ENCODE results near the gene DHX9. TPM values are rescaled to one million over a fixed set of nuclear protein-coding genes. Genes with fewer than 3 reads are reported as not detected.
"Not testable (repeated sequence)": the region's sequence is repeated elsewhere in the genome, so short reads cannot be mapped to it uniquely, and the experiment has no call there.

The DHX9 gene
- polyA plus RNA-seq, 4 donors, result 258 to 281 (median 271) TPM

DNA sequence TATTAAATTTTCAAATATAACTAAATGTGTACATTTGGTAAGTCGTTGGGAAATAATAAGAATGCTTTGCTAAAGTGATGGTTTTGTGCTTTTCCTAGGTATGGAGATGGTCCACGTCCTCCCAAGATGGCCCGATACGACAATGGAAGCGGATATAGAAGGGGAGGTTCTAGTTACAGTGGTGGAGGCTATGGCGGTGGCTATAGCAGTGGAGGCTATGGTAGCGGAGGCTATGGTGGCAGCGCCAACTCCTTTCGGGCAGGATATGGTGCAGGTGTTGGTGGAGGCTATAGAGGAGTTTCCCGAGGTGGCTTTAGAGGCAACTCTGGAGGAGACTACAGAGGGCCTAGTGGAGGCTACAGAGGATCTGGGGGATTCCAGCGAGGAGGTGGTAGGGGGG is 47.8 kb downstream of the DHX9 start:
- no peak for DNase-seq (ENCODE audit: low read depth in 4 of 4, low spot score in 3 of 4)

GRCh38 chr1:182888736-182889531 is 49.8 kb downstream of the DHX9 start:
- DNase-seq (ENCODE audit: low read depth in 4 of 4, low spot score in 3 of 4), result no peak

GRCh38 chr1:182889997-182890396 is 50.9 kb downstream of the DHX9 start:
- no peak for DNase-seq (ENCODE audit: low read depth in 4 of 4, low spot score in 3 of 4)

DNA sequence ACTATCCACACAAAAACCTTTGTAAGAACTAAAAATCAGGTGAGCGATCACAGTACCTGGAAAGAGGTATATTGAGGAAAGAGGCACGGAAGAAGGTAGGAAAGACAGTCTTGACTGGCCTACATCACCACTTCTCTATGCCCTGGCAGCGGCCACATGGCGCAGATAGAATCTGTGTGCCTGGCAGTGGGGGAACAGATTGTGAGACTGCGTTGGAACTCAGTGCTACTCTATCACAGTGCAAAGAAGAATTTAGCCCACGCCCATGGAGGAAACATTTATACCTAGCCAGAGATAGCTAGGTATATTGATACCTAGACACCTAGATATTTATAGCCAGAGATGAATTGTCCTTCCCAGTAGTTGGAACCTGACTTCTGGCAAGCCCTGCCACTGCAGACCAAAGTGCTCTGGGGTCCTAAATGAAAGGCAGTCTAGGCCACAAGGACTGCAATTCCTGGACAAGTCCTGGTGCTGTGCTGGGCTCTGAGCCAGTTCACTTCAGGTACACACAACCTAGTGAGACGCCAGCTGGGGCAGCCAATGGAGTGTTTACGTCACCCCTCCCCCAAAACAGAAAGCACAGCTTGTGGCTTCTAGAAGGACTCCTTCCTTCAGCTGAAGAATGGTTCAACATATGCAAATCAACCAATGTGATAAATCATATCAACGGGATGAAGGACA is 51.9 kb downstream of the DHX9 start:
- no peak for DNase-seq (ENCODE audit: low read depth in 4 of 4, low spot score in 3 of 4)

DNA sequence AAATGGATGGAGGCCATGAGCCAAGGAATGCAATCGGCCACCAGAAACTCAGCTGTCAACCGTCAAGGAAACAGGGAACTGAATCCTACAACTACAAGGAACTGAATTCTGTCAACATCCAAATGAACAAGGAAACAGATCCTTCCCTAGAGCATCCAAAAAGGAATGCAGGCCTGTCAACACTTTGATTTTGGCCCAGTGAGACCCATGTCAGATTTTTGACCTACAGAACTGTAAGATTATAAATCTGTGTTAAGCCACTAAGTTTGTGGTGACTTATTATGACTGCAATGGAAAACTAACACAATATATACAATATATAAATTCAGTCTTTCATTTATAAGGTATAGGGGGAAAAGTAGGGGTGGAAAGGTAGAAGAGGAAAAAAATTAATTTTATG is 58.5 kb downstream of the DHX9 start:
- DNase-seq (ENCODE audit: low read depth in 4 of 4, low spot score in 3 of 4), result no peak

GRCh38 chr1:182901946-182902345 is 62.8 kb downstream of the DHX9 start:
- not testable (repeated sequence) for DNase-seq (ENCODE audit: low read depth in 4 of 4, low spot score in 3 of 4)

GRCh38 chr1:182905321-182905720 is 66.2 kb downstream of the DHX9 start:
- no peak for DNase-seq (ENCODE audit: low read depth in 4 of 4, low spot score in 3 of 4)

DNA sequence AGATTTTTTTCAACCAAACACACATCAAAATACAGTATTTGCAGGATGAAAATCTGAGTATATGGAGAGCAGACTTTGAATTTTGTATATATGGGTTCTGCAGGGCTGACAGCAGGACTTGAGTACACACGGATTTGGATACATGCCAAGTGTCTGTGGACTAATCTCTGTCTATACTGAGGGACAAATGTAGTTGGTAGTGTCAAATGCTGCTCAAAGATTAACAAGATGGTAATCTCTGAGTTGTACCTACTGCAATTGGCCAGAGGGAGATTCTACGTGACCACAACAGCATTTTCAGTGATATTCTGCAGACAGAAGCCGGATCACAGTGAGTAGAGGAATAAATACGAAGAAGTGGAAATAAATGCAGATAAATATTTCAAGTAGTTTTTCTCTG is 70.4 kb downstream of the DHX9 start:
- DNase-seq (ENCODE audit: low read depth in 4 of 4, low spot score in 3 of 4), result no peak

DNA sequence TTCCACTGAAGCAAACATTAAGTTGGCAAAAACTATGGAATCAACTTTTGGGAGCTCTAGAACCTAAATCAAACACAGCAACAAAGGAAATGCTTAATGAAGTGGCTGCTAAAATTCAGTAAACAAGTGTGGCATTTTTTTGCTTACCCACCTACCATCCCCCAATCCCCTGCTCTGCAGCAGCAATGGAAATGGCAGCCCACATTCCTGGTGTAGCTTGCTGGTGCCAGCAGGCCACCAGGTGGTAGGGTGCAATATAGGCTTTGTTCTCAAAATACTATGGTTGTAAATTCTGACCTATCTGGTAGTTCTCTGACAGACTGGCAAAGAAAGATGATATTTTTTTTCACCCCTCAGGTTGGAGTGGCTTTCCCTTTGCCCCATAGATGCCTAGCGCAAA is 71.0 kb downstream of the DHX9 start:
- DNase-seq (ENCODE audit: low read depth in 4 of 4, low spot score in 3 of 4), result no peak

- DNase-seq (ENCODE audit: low read depth in 4 of 4, low spot score in 3 of 4), result no peak
These were observed 74.3 kb downstream of the DHX9 start for GRCh38 chr1:182913401-182913800.

- no peak for DNase-seq (ENCODE audit: low read depth in 4 of 4, low spot score in 3 of 4)
These were observed 78.2 kb downstream of the DHX9 start for GRCh38 chr1:182917378-182917777.

GRCh38 chr1:182925661-182926060 is 86.5 kb downstream of the DHX9 start:
- DNase-seq (ENCODE audit: low read depth in 4 of 4, low spot score in 3 of 4), result no peak

DNA sequence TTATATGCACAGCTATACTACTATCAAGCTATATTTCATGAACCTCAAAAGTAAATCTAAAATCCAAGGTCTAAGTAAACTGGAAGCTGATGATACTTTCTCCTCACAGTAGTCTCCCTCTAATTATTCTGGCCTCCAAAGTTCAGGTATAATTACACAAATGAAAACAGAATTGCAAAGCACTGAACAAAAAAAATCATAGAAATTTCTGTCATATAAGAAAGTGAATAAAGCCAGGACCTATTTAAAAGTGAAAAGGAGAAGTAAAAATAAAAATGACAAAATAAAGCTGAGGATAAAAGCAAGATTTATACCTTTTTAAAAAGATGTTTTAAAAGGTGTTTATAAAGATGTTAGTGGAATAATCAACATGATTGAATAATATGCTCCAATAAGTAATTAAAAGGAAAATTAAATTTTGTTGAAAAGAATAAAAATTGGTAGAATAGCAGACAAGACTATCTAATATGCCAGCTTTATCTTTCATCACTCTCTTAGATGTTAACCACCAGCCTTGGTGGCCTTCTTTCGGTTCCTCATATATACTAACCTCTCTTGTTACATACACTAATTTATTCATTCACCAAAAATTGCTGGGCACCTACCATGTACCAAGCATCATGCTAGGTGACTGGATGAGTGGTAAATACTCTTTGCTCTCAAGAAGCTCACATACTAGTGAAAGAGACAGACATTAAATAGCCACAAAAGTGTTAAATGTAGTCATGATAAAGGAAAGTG is 88.7 kb downstream of the DHX9 start:
- no peak for DNase-seq (ENCODE audit: low read depth in 4 of 4, low spot score in 3 of 4)

DNA sequence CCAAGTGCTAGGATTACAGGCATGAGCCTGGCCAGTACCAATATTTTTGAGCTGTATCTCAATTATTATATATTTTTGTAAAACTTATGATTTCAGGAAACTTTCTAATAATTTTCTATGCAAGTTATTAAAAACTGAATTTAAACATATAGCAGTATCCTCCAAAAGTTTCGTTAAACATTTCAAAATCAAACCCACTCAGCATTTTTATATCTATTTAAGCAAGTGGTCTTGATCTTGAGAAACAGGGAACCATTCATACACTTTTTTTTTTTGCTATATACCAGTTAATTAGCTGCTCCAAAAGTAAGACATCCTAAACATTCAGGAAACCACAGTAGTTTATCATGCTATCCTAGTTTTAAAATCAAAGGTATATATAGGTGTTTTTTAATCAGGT is 91.8 kb downstream of the DHX9 start:
- DNase-seq (ENCODE audit: low read depth in 4 of 4, low spot score in 3 of 4), result no peak

DNA sequence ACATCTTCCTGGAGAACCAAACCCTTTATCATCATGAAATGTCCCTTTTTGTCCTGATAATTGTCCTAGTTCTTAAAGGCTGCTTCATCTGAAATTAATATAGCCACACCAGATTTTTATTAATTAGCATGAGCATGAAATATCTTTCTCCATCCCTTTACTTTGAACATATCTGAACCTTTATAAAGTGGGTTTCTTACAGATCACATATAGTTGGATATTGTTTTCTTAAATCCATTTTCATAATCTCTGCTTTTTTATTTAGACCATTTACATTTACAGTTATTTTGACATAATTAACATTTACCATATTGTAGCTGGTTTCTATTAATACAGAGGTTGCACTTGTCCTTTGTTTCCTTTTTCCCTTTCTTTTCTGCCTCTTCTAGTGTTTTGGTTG is 96.6 kb downstream of the DHX9 start:
- no peak for DNase-seq (ENCODE audit: low read depth in 4 of 4, low spot score in 3 of 4)

Other genes starting within 250 kb of the DHX9 start
- gene RGS16, start 235.0 kb upstream of the DHX9 start, polyA plus RNA-seq (ENCODE audit: insufficient read length in 4 of 4), result 1 to 10 TPM in 2 of 4 donors, under 1 TPM in 2; 0.87 to 2.4 (median 1.4) TPM
- under 1 TPM in 2 of 4 donors, not detected in 2; 0.04 to 0.12 TPM for gene RGS8, start 154.8 kb upstream of the DHX9 start, polyA plus RNA-seq (ENCODE audit: insufficient read length in 4 of 4)
- 10 to 100 TPM in 1 of 4 donors, 1 to 10 TPM in 3; 5.8 to 10.5 (median 8.3) TPM for gene NPL, start 49.6 kb upstream of the DHX9 start, polyA plus RNA-seq (ENCODE audit: insufficient read length in 4 of 4)
- under 1 TPM; 0.33 to 0.50 (median 0.46) TPM for gene SHCBP1L, start 113.8 kb downstream of the DHX9 start, polyA plus RNA-seq (ENCODE audit: insufficient read length in 4 of 4)
- 100 to 1,000 TPM; 269 to 303 (median 287) TPM for gene LAMC1, start 184.1 kb downstream of the DHX9 start, polyA plus RNA-seq (ENCODE audit: insufficient read length in 4 of 4)

Measured in right renal pelvis (tissue), 4 donors.